Caco-2 (cell line): ENCODE measurements around the gene PITX1. TPM values are rescaled to one million over a fixed set of nuclear protein-coding genes. Genes with fewer than 3 reads are reported as not detected.

ENCODE experiments used
- BruUV-seq: library from RNA; stranded (reverse); fragments of 400-500 nt; replicated peaks from 2 replicates; lab custom pipeline; 2021; lab: Mats Ljungman, UMichigan
- CTCF ChIA-PET: fragments of 300-600 bp; sonication (Branson Sonifier 250); formaldehyde crosslinking; loops from one replicate; lab custom pipeline; 2022; ENCODE audit warnings: antibody characterized with exemption; lab: Charles Lee
- POLR2A ChIA-PET: fragments of 300-600 bp; sonication (Branson Sonifier 250); formaldehyde crosslinking; loops from one replicate; lab custom pipeline; 2022; ENCODE audit warnings: antibody characterized with exemption; lab: Charles Lee
- DNase-seq, 2 experiments: peaks; one replicate each; pipeline versions ENCODE4 v3.0.0 to v3.0.0-alpha.2; 2020 to 2022
- H3K27me3 ChIP-seq: replicated peaks from 2 replicates; pipeline ENCODE4 v1.6.0; 2011; ENCODE audit warnings: low read length; ENCODE audit not compliant: control insufficient read depth, insufficient read depth
- H3K36me3 ChIP-seq: 2 replicates; pipeline ENCODE4 v1.5.1; 2011; ENCODE audit warnings: low read length; ENCODE audit not compliant: control insufficient read depth, insufficient read depth
- H3K4me1 ChIP-seq: fragments of 250-450 bp; sonication (Bioruptor Pico); 2 replicates; pipeline ENCODE4 v1.5.1; 2020; ENCODE audit warnings: mild to moderate bottlenecking
- H3K4me3 ChIP-seq: 2 replicates; pipeline ENCODE4 v1.5.1; 2011; ENCODE audit warnings: low read depth, mild to moderate bottlenecking, control low read depth, low read length
- H3K9me3 ChIP-seq: fragments of 250-450 bp; sonication (Bioruptor Pico); 2 replicates; pipeline ENCODE4 v1.5.1; 2020; ENCODE audit warnings: mild to moderate bottlenecking, moderate library complexity
- H3K27ac Mint-ChIP-seq: one replicate; pipeline ENCODE4 v1.8.0; 2022; ENCODE audit warnings: mixed read lengths; ENCODE audit not compliant: unreplicated experiment
- H3K27me3 Mint-ChIP-seq: one replicate; pipeline ENCODE4 v1.8.0; 2022; ENCODE audit warnings: mixed read lengths; ENCODE audit not compliant: insufficient read depth, unreplicated experiment
- H3K36me3 Mint-ChIP-seq: one replicate; pipeline ENCODE4 v1.8.0; 2022; ENCODE audit warnings: mild to moderate bottlenecking, mixed read lengths; ENCODE audit not compliant: insufficient read depth, unreplicated experiment
- H3K4me1 Mint-ChIP-seq: one replicate; pipeline ENCODE4 v1.8.0; 2022; ENCODE audit warnings: low read depth, mixed read lengths; ENCODE audit not compliant: unreplicated experiment
- H3K4me3 Mint-ChIP-seq: one replicate; pipeline ENCODE4 v1.8.0; 2022; ENCODE audit warnings: mild to moderate bottlenecking, moderate library complexity, mixed read lengths; ENCODE audit not compliant: unreplicated experiment
- H3K9me3 Mint-ChIP-seq: one replicate; pipeline ENCODE4 v1.8.0; 2022; ENCODE audit warnings: mixed read lengths; ENCODE audit not compliant: unreplicated experiment
- CTCF ChIP-seq, 2 experiments: fragments of 200-600 bp in 1 of 2; IDR thresholded peaks; 1 replicate in 1 of 2; 2 replicates in 1 of 2; pipeline versions ENCODE4 v1.5.1 to v1.8.0; 2011 to 2022; ENCODE audit warnings: antibody characterized with exemption in 1 of 2, control low read depth in 1 of 2, inconsistent platforms in 1 of 2, low read depth in 1 of 2, low read length in 1 of 2, mild to moderate bottlenecking in 1 of 2, moderate library complexity in 1 of 2; ENCODE audit not compliant: insufficient read depth in 1 of 2, severe bottlenecking in 1 of 2, unreplicated experiment in 1 of 2
- intact Hi-C: fragments of 100-400 bp; cut with micrococcal nuclease; formaldehyde crosslinking; loops from one replicate; pipeline ENCODE4 v1.10.0; 2022; ENCODE audit not compliant: unreplicated experiment
- total RNA-seq: library from RNA; stranded (reverse); gene quantifications from 2 replicates; pipeline ENCODE4 v1.2.3, GENCODE V29; 2022

PITX1 gene
- total RNA-seq, 1 experiment from 2014 or later, result 117 TPM

GRCh38 chr5:135009736-135010501 lies 24.1 kb downstream of the PITX1 start:
- intact Hi-C loops, result loop anchor here (5.0 kb wide), 1 partner anchor 322 kb away; no protein-coding TSS in a partner anchor
- H3K4me3 Mint-ChIP-seq, result no peak overlapping the region
- Histone ChIP-seq H3K9me3 (no peaks in the 10 kb centered on the region), H3K27me3 (no peaks in the 10 kb centered on the region), H3K4me3 (no peak overlapping the region), H3K36me3 (no peaks in the 10 kb centered on the region; the same call in 1 of the 2 replicates), H3K4me1 (peaks cover 4% of the 10 kb centered on the region; the same call in 1 of the 2 replicates)
- POLR2A ChIA-PET, result interaction anchor here (0.6 kb wide), 1 partner anchor 130 kb away, joined by 4 read pairs; no protein-coding TSS in a partner anchor
- no TSS peak for BruUV-seq
- H3K36me3 Mint-ChIP-seq, result peaks cover 5% of the 10 kb centered on the region
- no peak for DNase-seq
- no peak for TF ChIP-seq CTCF (IDR thresholded peaks at IDR 0.05; ENCODE audit: insufficient read depth in 1 of 2, low read depth in 1 of 2, low read length in 1 of 2, severe bottlenecking in 1 of 2, unreplicated experiment in 1 of 2)
- CTCF ChIA-PET, result interaction anchor here (0.8 kb wide), 1 partner anchor 315 kb away, joined by 3 read pairs; no protein-coding TSS in a partner anchor
- H3K9me3 Mint-ChIP-seq, result no peaks in the 10 kb centered on the region
- H3K4me1 Mint-ChIP-seq, result peaks cover 14% of the 10 kb centered on the region
- H3K27ac Mint-ChIP-seq, result no peak overlapping the region
- H3K27me3 Mint-ChIP-seq, result no peaks in the 10 kb centered on the region

- ChIA-PET CTCF (no interaction called here), POLR2A (interaction anchor here (0.6 kb wide), 1 partner anchor 130 kb away, joined by 4 read pairs; no protein-coding TSS in a partner anchor)
- Mint-ChIP-seq H3K36me3 (peaks cover 12% of the 10 kb centered on the region), H3K4me3 (no peak overlapping the region), H3K4me1 (peaks cover 14% of the 10 kb centered on the region), H3K9me3 (peaks cover 4% of the 10 kb centered on the region), H3K27me3 (no peaks in the 10 kb centered on the region), H3K27ac (no peak overlapping the region)
- Histone ChIP-seq H3K4me3 (no peak overlapping the region), H3K4me1 (peaks cover 4% of the 10 kb centered on the region; the same call in 1 of the 2 replicates), H3K9me3 (no peaks in the 10 kb centered on the region), H3K27me3 (no peaks in the 10 kb centered on the region), H3K36me3 (no peaks in the 10 kb centered on the region; the same call in 1 of the 2 replicates)
- DNase-seq, result no peak
- TF ChIP-seq CTCF (IDR thresholded peaks at IDR 0.05; ENCODE audit: insufficient read depth in 1 of 2, low read depth in 1 of 2, low read length in 1 of 2, severe bottlenecking in 1 of 2, unreplicated experiment in 1 of 2), result peak in 1 of 2 experiments; percentile 6
- BruUV-seq, result no TSS peak
- intact Hi-C loops, result no loop called here
Observed at GRCh38 chr5:135008981-135009735, 24.9 kb downstream of the PITX1 start.

GRCh38 chr5:135008556-135008955 lies 25.5 kb downstream of the PITX1 start:
- no peaks in the 10 kb centered on the region for H3K27me3 ChIP-seq
- BruUV-seq, result no TSS peak
- Mint-ChIP-seq H3K36me3 (peaks cover 16% of the 10 kb centered on the region), H3K27me3 (no peaks in the 10 kb centered on the region), H3K27ac (no peak overlapping the region), H3K4me1 (peaks cover 14% of the 10 kb centered on the region), H3K4me3 (no peak overlapping the region), H3K9me3 (peaks cover 8% of the 10 kb centered on the region)
- no peaks in the 10 kb centered on the region; the same call in 1 of the 2 replicates for H3K36me3 ChIP-seq
- H3K4me1 ChIP-seq, result peaks cover 4% of the 10 kb centered on the region; the same call in 1 of the 2 replicates
- intact Hi-C loops, result no loop called here
- no peak for TF ChIP-seq CTCF (IDR thresholded peaks at IDR 0.05; ENCODE audit: insufficient read depth in 1 of 2, low read depth in 1 of 2, low read length in 1 of 2, severe bottlenecking in 1 of 2, unreplicated experiment in 1 of 2)
- ChIA-PET POLR2A (no interaction called here), CTCF (no interaction called here)
- H3K4me3 ChIP-seq, result no peak overlapping the region
- no peaks in the 10 kb centered on the region for H3K9me3 ChIP-seq
- no peak for DNase-seq
